ENCODE measurements around the gene CACNA1C. TPM values are rescaled to one million over a fixed set of nuclear protein-coding genes. Genes with fewer than 3 reads are reported as not detected.

Gene CACNA1C
- total and polyA plus RNA-seq, 2 of the 4 experiments (the other 2 are of a cell fraction): 1.6 to 2.6 TPM

- Histone ChIP-seq H3K36me3 (ENCODE audit: control insufficient read depth, insufficient read depth, low read length) (no peaks in the 10 kb centered on the region), H2AK9ac (replicated peaks; ENCODE audit: low read depth, low read length, poor library complexity) (peak overlapping the region; percentile 5), H2BK15ac (ENCODE audit: low read depth, low read length) (no peak overlapping the region), H2BK120ac (ENCODE audit: low read depth, low read length) (no peak overlapping the region), H3K14ac (replicated peaks; ENCODE audit: low read depth, low read length) (no peak overlapping the region), H3K27me3 (ENCODE audit: control insufficient read depth, insufficient read depth, low read length) (no peaks in the 10 kb centered on the region), H4K8ac (ENCODE audit: low read depth in 2 of 2, low read length in 2 of 2) (no peak overlapping the region), H3K79me1 (ENCODE audit: low read depth in 1 of 2, low read length in 2 of 2) (no peaks in the 10 kb centered on the region), H3K23ac (ENCODE audit: low read depth, low read length) (no peak overlapping the region), H3K4me2 (ENCODE audit: low read depth, low read length) (no peak overlapping the region), H3K18ac (ENCODE audit: low read depth, low read length) (no peak overlapping the region), H3K27ac (ENCODE audit: insufficient read depth, low read length) (no peak overlapping the region), H4K20me1 (ENCODE audit: insufficient read depth, low read length) (no peaks in the 10 kb centered on the region), H3K9me1 (ENCODE audit: insufficient read depth, low read length) (peaks cover 24% of the 10 kb centered on the region), H3K9me3 (ENCODE audit: control insufficient read depth, insufficient read depth, low read length) (no peaks in the 10 kb centered on the region), H4K91ac (ENCODE audit: insufficient read depth, low read depth, low read length) (no peak overlapping the region), H3K9ac (ENCODE audit: low read depth, low read length) (no peak overlapping the region), H3K4me3 (ENCODE audit: insufficient read depth, low read depth, low read length) (no peak overlapping the region), H3K56ac (ENCODE audit: extremely low read depth, insufficient read depth, low read length) (no peak overlapping the region), H2BK20ac (ENCODE audit: low read depth, low read length) (no peak overlapping the region; the same call in 1 of the 2 replicates), H2AK5ac (ENCODE audit: low read depth, low read length) (peak overlapping the region; percentile 27; the same call in 1 of the 2 replicates), H2AFZ (replicated peaks; ENCODE audit: low read length, poor library complexity) (peak overlapping the region; percentile 16), H2BK5ac (ENCODE audit: low read depth, low read length, poor library complexity, severe bottlenecking) (no peak overlapping the region), H3K4ac (ENCODE audit: low read depth, low read length) (no peak overlapping the region), H3K4me1 (ENCODE audit: control insufficient read depth, insufficient read depth, low read length) (peaks cover 13% of the 10 kb centered on the region), H4K5ac (ENCODE audit: low read depth, low read length) (no peak overlapping the region)
- in situ Hi-C loops (cut with MboI; ENCODE audit: low sequenced_read_pairs) (no loop called here), intact Hi-C loops (cut with micrococcal nuclease) (no loop called here), dilution Hi-C loops (cut with HindIII; ENCODE audit: low sequenced_read_pairs, unreplicated experiment) (no loop called here)
- ATAC-seq (ENCODE audit: low read depth) (no peak), DNase-seq (no peak)
- no TSS peak for BruUV-seq (replicated peaks)
- CTCF ChIA-PET: interaction anchor here (0.6 kb wide), 1 partner anchor 17 kb away, joined by 5 read pairs; no protein-coding TSS in a partner anchor
- WGBS, 2 experiments (ENCODE audit: extremely low coverage in 2 of 2, insufficient read length in 1 of 2): no CpG with 5 or more reads among the region's 10 CpGs
- TF ChIP-seq CHD1 (IDR thresholded peaks at IDR 0.05; ENCODE audit: low read depth, low read length) (no peak), RFX5 (IDR thresholded peaks at IDR 0.05; ENCODE audit: low read depth, low read length) (no peak)
- POLR2A ChIA-PET (ENCODE audit: unreplicated experiment): no interaction called here
Measured at GRCh38 chr12:2642176-2642892, 589.5 kb downstream of the CACNA1C start.

Measured in IMR-90 (cell line).